Activated gamma-delta T cell treated with anti-CD3 and anti-CD28 coated beads, Interleukin-2, amount 50 U/mL, for 16 hours (primary cell): ENCODE data around the gene COX8C.
"Not testable (repeated sequence)": the region's sequence is repeated elsewhere in the genome, so short reads cannot be mapped to it uniquely, and the experiment has no call there.

Source experiments
- DNase-seq: peaks from one replicate; pipeline ENCODE4 v3.0.0-alpha.2; 2020; ENCODE audit warnings: low read depth

COX8C gene

GRCh38 chr14:93322929-93323599, 23.9 kb upstream of the COX8C start:
- DNase-seq: no peak

GRCh38 chr14:93323600-93324174, 23.3 kb upstream of the COX8C start:
- DNase-seq: no peak

GRCh38 chr14:93326196-93326595, 20.8 kb upstream of the COX8C start:
- no peak for DNase-seq

- no peak for DNase-seq
Measured at GRCh38 chr14:93328546-93328945, 18.4 kb upstream of the COX8C start.

- no peak for DNase-seq
Measured at GRCh38 chr14:93329965-93330608, 16.9 kb upstream of the COX8C start.

- DNase-seq: no peak
Measured at GRCh38 chr14:93330609-93331000, 16.4 kb upstream of the COX8C start.

- no peak for DNase-seq
Measured at GRCh38 chr14:93331002-93331727, 15.8 kb upstream of the COX8C start.

- DNase-seq: no peak
Measured at GRCh38 chr14:93331728-93332396, 15.1 kb upstream of the COX8C start.

- DNase-seq: peak; percentile 9
Measured at GRCh38 chr14:93332397-93332852, 14.6 kb upstream of the COX8C start.

GRCh38 chr14:93332853-93333630, 13.9 kb upstream of the COX8C start, which contains the start of gene BTBD7:
Gene BTBD7 (minus strand): TSS chr14:93333036. CDS start chr14:93296051, 36,985 bp downstream.
- peak; percentile 92 for DNase-seq

- DNase-seq: no peak
Measured at GRCh38 chr14:93333631-93334103, 13.3 kb upstream of the COX8C start.

GRCh38 chr14:93337143-93337753, 9.7 kb upstream of the COX8C start:
- no peak for DNase-seq

GRCh38 chr14:93337884-93338283, 9.1 kb upstream of the COX8C start:
- no peak for DNase-seq

GRCh38 chr14:93343266-93343665, 3.7 kb upstream of the COX8C start:
- no peak for DNase-seq

GRCh38 chr14:93343797-93344196, 3.2 kb upstream of the COX8C start:
- no peak for DNase-seq

- no peak for DNase-seq
Measured at GRCh38 chr14:93347850-93348249, 868 bp downstream of the COX8C start.

GRCh38 chr14:93348292-93348691, 1.3 kb downstream of the COX8C start:
- no peak for DNase-seq

GRCh38 chr14:93354873-93355272, 7.9 kb downstream of the COX8C start:
- not testable (repeated sequence) for DNase-seq

- DNase-seq: no peak
Measured at GRCh38 chr14:93368996-93369712, 22.2 kb downstream of the COX8C start.

GRCh38 chr14:93369713-93370266, 22.8 kb downstream of the COX8C start:
- no peak for DNase-seq
